ENCODE results near the gene PPP2R3A. TPM values are rescaled to one million over a fixed set of nuclear protein-coding genes. Genes with fewer than 3 reads are reported as not detected.

The PPP2R3A gene
- total and polyA plus RNA-seq, 2 of the 4 experiments (the other 2 are of a cell fraction) = 11.3 to 37.3 TPM

DNA sequence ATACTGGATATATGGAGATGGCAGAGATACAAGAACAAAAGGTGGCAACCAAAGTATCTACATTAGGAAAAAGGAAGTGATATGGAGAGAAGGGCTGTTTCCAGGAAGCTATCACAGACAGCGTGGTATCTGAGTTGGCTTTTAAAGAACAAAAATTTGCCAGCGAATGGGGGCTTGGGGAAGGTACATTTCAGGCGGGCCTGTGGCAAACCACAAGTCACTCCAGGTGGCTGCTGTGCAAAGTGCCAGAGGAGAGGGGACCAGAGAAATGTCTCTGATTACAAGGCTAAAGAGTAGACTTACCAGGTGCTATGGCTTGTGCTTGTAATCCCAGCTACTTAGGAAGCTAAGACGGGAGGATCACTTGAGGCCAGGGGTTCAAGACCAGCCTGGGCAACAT lies 139.5 kb downstream of the PPP2R3A start:
- intact Hi-C loops (cut with micrococcal nuclease) = no loop called here
- no CpG with 5 or more reads among the region's 4 CpGs for WGBS, 2 experiments (ENCODE audit: extremely low coverage in 2 of 2, insufficient read length in 1 of 2)
- H3K4me2 ChIP-seq (ENCODE audit: low read depth, low read length) = no peak overlapping the region
- H2BK20ac ChIP-seq (ENCODE audit: low read depth, low read length) = no peak overlapping the region
- H3K56ac ChIP-seq (ENCODE audit: extremely low read depth, insufficient read depth, low read length) = no peak overlapping the region; the same call in 1 of the 2 replicates
- no peaks in the 10 kb centered on the region for H4K20me1 ChIP-seq (ENCODE audit: insufficient read depth, low read length)
- H3K27me3 ChIP-seq (ENCODE audit: control insufficient read depth, insufficient read depth, low read length) = no peaks in the 10 kb centered on the region
- H3K4me3 ChIP-seq (ENCODE audit: insufficient read depth, low read depth, low read length) = no peak overlapping the region
- DNase-seq = no peak
- no peak overlapping the region for H4K5ac ChIP-seq (ENCODE audit: low read depth, low read length)
- no peak overlapping the region for H4K91ac ChIP-seq (ENCODE audit: insufficient read depth, low read depth, low read length)
- H3K36me3 ChIP-seq (ENCODE audit: control insufficient read depth, insufficient read depth, low read length) = peaks cover 11% of the 10 kb centered on the region
- no peaks in the 10 kb centered on the region; the same call in 1 of the 2 replicates for H3K9me1 ChIP-seq (ENCODE audit: insufficient read depth, low read length)
- BruUV-seq (replicated peaks) = no TSS peak
- no peaks in the 10 kb centered on the region for H3K79me1 ChIP-seq (ENCODE audit: low read depth in 1 of 2, low read length in 2 of 2)
- H3K9me3 ChIP-seq (ENCODE audit: control insufficient read depth, insufficient read depth, low read length) = no peaks in the 10 kb centered on the region
- CTCF ChIA-PET = no interaction called here
- no peak overlapping the region for H3K27ac ChIP-seq (ENCODE audit: insufficient read depth, low read length)
- no peak overlapping the region for H2AFZ ChIP-seq (replicated peaks; ENCODE audit: low read length, poor library complexity)
- dilution Hi-C loops (cut with HindIII; ENCODE audit: low sequenced_read_pairs, unreplicated experiment) = no loop called here
- H2AK9ac ChIP-seq (replicated peaks; ENCODE audit: low read depth, low read length, poor library complexity) = no peak overlapping the region
- no peak overlapping the region for H4K8ac ChIP-seq (ENCODE audit: low read depth in 2 of 2, low read length in 2 of 2)
- TF ChIP-seq CEBPB (IDR thresholded peaks at IDR 0.05; ENCODE audit: low read depth, low read length) = no peak
- TF ChIP-seq POLR2A (IDR thresholded peaks at IDR 0.05; ENCODE audit: low read depth, low read length) = no peak
- TF ChIP-seq MAZ (IDR thresholded peaks at IDR 0.05; ENCODE audit: borderline replicate concordance, low read depth, low read length) = no peak
- ATAC-seq (ENCODE audit: low read depth) = no peak
- no peak overlapping the region for H2BK5ac ChIP-seq (ENCODE audit: low read depth, low read length, poor library complexity, severe bottlenecking)
- no peak overlapping the region for H3K18ac ChIP-seq (ENCODE audit: low read depth, low read length)
- H2BK120ac ChIP-seq (ENCODE audit: low read depth, low read length) = no peak overlapping the region
- no peak overlapping the region for H3K14ac ChIP-seq (replicated peaks; ENCODE audit: low read depth, low read length)
- in situ Hi-C loops (cut with MboI; ENCODE audit: low sequenced_read_pairs) = no loop called here
- H3K9ac ChIP-seq (ENCODE audit: low read depth, low read length) = no peak overlapping the region
- no peak overlapping the region for H3K23ac ChIP-seq (ENCODE audit: low read depth, low read length)
- POLR2A ChIA-PET (ENCODE audit: unreplicated experiment) = no interaction called here
- no peak overlapping the region for H2AK5ac ChIP-seq (ENCODE audit: low read depth, low read length)
- no peak overlapping the region for H2BK15ac ChIP-seq (ENCODE audit: low read depth, low read length)
- H3K4ac ChIP-seq (ENCODE audit: low read depth, low read length) = no peak overlapping the region
- no peaks in the 10 kb centered on the region for H3K4me1 ChIP-seq (ENCODE audit: control insufficient read depth, insufficient read depth, low read length)
